Peyer's patch (tissue), 4 donors: ENCODE results near the gene UBR7. TPM values are rescaled to one million over a fixed set of nuclear protein-coding genes. Genes with fewer than 3 reads are reported as not detected.

ENCODE experiments used
- DNase-seq, 3 donors: peaks; one replicate each; pipeline ENCODE4 v3.0.0-alpha.2; 2017 to 2019
- H3K27ac ChIP-seq, 4 donors: fragments of 200-600 bp; sonication (generic); one replicate each; pipeline ENCODE4 v1.5.1; 2016 to 2019
- H3K27me3 ChIP-seq, 2 donors: fragments of 200-600 bp; sonication (generic); one replicate each; pipeline ENCODE4 v1.5.1; 2019
- H3K36me3 ChIP-seq, 3 donors: fragments of 200-600 bp; sonication (generic); one replicate each; pipeline ENCODE4 v1.5.1; 2016 to 2019
- H3K4me1 ChIP-seq, 4 donors: fragments of 200-600 bp; sonication (generic); one replicate each; pipeline ENCODE4 v1.5.1; 2016 to 2019
- H3K4me3 ChIP-seq, 4 donors: fragments of 200-600 bp; sonication (generic); 1 replicate in 3 of 4; 2 replicates in 1 of 4; pipeline ENCODE4 v1.5.1; 2016 to 2019; ENCODE audit warnings: mild to moderate bottlenecking in 1 of 4
- H3K9me3 ChIP-seq, 4 donors: fragments of 200-600 bp; sonication (generic); one replicate each; pipeline ENCODE4 v1.5.1; 2016 to 2019; ENCODE audit warnings: mild to moderate bottlenecking in 1 of 4
- CTCF ChIP-seq, 6 experiments: fragments of 450-650 bp in 4 of 6; fragments of 200-600 bp in 2 of 6; sonication (generic) in 1 of 6; IDR thresholded peaks; one replicate each; pipeline ENCODE4 v1.5.1; 2017 to 2019; ENCODE audit warnings: antibody characterized with exemption in 6 of 6, mild to moderate bottlenecking in 3 of 6, moderate library complexity in 1 of 6
- POLR2A ChIP-seq, 2 donors: fragments of 450-650 bp; IDR thresholded peaks; one replicate each; pipeline ENCODE4 v1.5.1; 2017; ENCODE audit warnings: antibody characterized with exemption in 2 of 2, mild to moderate bottlenecking in 2 of 2, moderate library complexity in 2 of 2
- total RNA-seq, 4 donors: library from RNA; depleted of rRNA; stranded (reverse); fragments of >200 nt; gene quantifications; one replicate each; pipeline ENCODE4 v1.1.0, GENCODE V29; 2016

UBR7 gene
- total RNA-seq, 4 donors from 2014 or later = 13.7 to 20.2 (median 15.8) TPM

GRCh38 chr14:93245764-93246420 is 38.8 kb downstream of the UBR7 start:
- H3K9me3 ChIP-seq = no peaks in the 10 kb centered on the region
- no peaks in the 10 kb centered on the region for H3K27me3 ChIP-seq
- TF ChIP-seq CTCF (IDR thresholded peaks at IDR 0.05) (no peak), POLR2A (IDR thresholded peaks at IDR 0.05) (no peak)
- H3K4me1 ChIP-seq = no peaks in the 10 kb centered on the region
- peaks cover 0 to 96% (median 0%) of the 10 kb centered on the region in 3 donors for H3K36me3 ChIP-seq
- no peak overlapping the region for H3K4me3 ChIP-seq
- H3K27ac ChIP-seq = no peak overlapping the region
- no peak for DNase-seq

GRCh38 chr14:93246534-93246933 is 39.5 kb downstream of the UBR7 start:
- no peaks in the 10 kb centered on the region for H3K4me1 ChIP-seq
- no peak overlapping the region for H3K4me3 ChIP-seq
- TF ChIP-seq POLR2A (IDR thresholded peaks at IDR 0.05) = no peak
- TF ChIP-seq CTCF (IDR thresholded peaks at IDR 0.05) = no peak
- H3K9me3 ChIP-seq = no peaks in the 10 kb centered on the region
- no peaks in the 10 kb centered on the region for H3K27me3 ChIP-seq
- no peak overlapping the region for H3K27ac ChIP-seq
- H3K36me3 ChIP-seq = peaks cover 0 to 96% (median 0%) of the 10 kb centered on the region in 3 donors
- no peak for DNase-seq

- H3K36me3 ChIP-seq = peaks cover 0 to 89% (median 0%) of the 10 kb centered on the region in 3 donors
- DNase-seq = no peak
- H3K9me3 ChIP-seq = no peaks in the 10 kb centered on the region
- no peaks in the 10 kb centered on the region for H3K27me3 ChIP-seq
- no peak overlapping the region for H3K27ac ChIP-seq
- no peak for TF ChIP-seq CTCF (IDR thresholded peaks at IDR 0.05)
- no peak for TF ChIP-seq POLR2A (IDR thresholded peaks at IDR 0.05)
- H3K4me3 ChIP-seq = no peak overlapping the region
- no peaks in the 10 kb centered on the region for H3K4me1 ChIP-seq
Measured at GRCh38 chr14:93249128-93249831, 42.2 kb downstream of the UBR7 start.

- no peak for TF ChIP-seq CTCF (IDR thresholded peaks at IDR 0.05)
- no peak for TF ChIP-seq POLR2A (IDR thresholded peaks at IDR 0.05)
- no peak for DNase-seq
Measured at GRCh38 chr14:93262446-93262845, 55.4 kb downstream of the UBR7 start.

GRCh38 chr14:93263416-93263815 is 56.4 kb downstream of the UBR7 start:
- DNase-seq = no peak
- H3K4me3 ChIP-seq = no peak overlapping the region
- H3K27me3 ChIP-seq = no peaks in the 10 kb centered on the region

More at GRCh38 chr14:93262446-93262845, 55.4 kb downstream of the UBR7 start:
- no peaks in the 10 kb centered on the region for H3K27me3 ChIP-seq
- no peaks in the 10 kb centered on the region for H3K4me1 ChIP-seq
- no peak overlapping the region for H3K27ac ChIP-seq
- peaks cover 0 to 34% (median 0%) of the 10 kb centered on the region in 3 donors for H3K36me3 ChIP-seq
- H3K4me3 ChIP-seq = no peak overlapping the region
- no peaks in the 10 kb centered on the region for H3K9me3 ChIP-seq

More at GRCh38 chr14:93263416-93263815, 56.4 kb downstream of the UBR7 start:
- H3K36me3 ChIP-seq = peaks cover 0 to 34% (median 0%) of the 10 kb centered on the region in 3 donors
- H3K4me1 ChIP-seq = no peaks in the 10 kb centered on the region
- H3K27ac ChIP-seq = no peak overlapping the region
- no peak for TF ChIP-seq POLR2A (IDR thresholded peaks at IDR 0.05)
- TF ChIP-seq CTCF (IDR thresholded peaks at IDR 0.05) = no peak
- no peaks in the 10 kb centered on the region for H3K9me3 ChIP-seq
